NCI-H345 treated with DMSO at 0.1 percent for 48 hours (cell line): Measurements from ENCODE around the gene KCNIP3.
"Not testable (repeated sequence)": the region's sequence is repeated elsewhere in the genome, so short reads cannot be mapped to it uniquely, and the experiment has no call there.

Experiments used
- DNase-seq: peaks from one replicate; lab custom pipeline; 2025; ENCODE audit not compliant: unreplicated experiment; lab: John Stamatoyannopoulos, UW

Gene KCNIP3

GRCh38 chr2:95402370-95403203 lies 105.4 kb downstream of the KCNIP3 start, which contains the start of gene FAHD2A:
Gene FAHD2A (plus strand): TSS chr2:95402708. CDS start chr2:95405559, 2,851 bp downstream.
- peak; percentile 78 for DNase-seq

GRCh38 chr2:95403204-95403721 lies 106.1 kb downstream of the KCNIP3 start:
- peak; percentile 18 for DNase-seq

GRCh38 chr2:95403824-95404223 lies 106.7 kb downstream of the KCNIP3 start:
- DNase-seq: not testable (repeated sequence)

- not testable (repeated sequence) for DNase-seq
Observed at GRCh38 chr2:95404676-95405075, 107.5 kb downstream of the KCNIP3 start.

GRCh38 chr2:95411239-95411638 lies 114.1 kb downstream of the KCNIP3 start:
- DNase-seq: not testable (repeated sequence)

- DNase-seq: peak; percentile 22
Observed at GRCh38 chr2:95414015-95414594, 117.0 kb downstream of the KCNIP3 start.

GRCh38 chr2:95415138-95415537 lies 118.0 kb downstream of the KCNIP3 start:
- DNase-seq: not testable (repeated sequence)

GRCh38 chr2:95415561-95415960 lies 118.4 kb downstream of the KCNIP3 start:
- not testable (repeated sequence) for DNase-seq

- not testable (repeated sequence) for DNase-seq
Observed at GRCh38 chr2:95427196-95427867, 130.2 kb downstream of the KCNIP3 start.

GRCh38 chr2:95429748-95430467 lies 132.8 kb downstream of the KCNIP3 start:
- not testable (repeated sequence) for DNase-seq

- not testable (repeated sequence) for DNase-seq
Observed at GRCh38 chr2:95433373-95433772, 136.2 kb downstream of the KCNIP3 start.

- not testable (repeated sequence) for DNase-seq
Observed at GRCh38 chr2:95433973-95434372, 136.8 kb downstream of the KCNIP3 start.

- not testable (repeated sequence) for DNase-seq
Observed at GRCh38 chr2:95434507-95435076, 137.4 kb downstream of the KCNIP3 start.

GRCh38 chr2:95435162-95435871 lies 138.2 kb downstream of the KCNIP3 start:
- DNase-seq: not testable (repeated sequence)
